SK-N-MC (cell line): Measurements from ENCODE around the gene HDAC1.

ENCODE experiments used
- EZH2 ChIP-seq: fragments of 200-600 bp; sonication (generic); IDR thresholded peaks from one replicate; pipeline ENCODE4 v1.6.1; 2017; ENCODE audit warnings: antibody characterized with exemption
- POLR2AphosphoS5 ChIP-seq: IDR thresholded peaks from 2 replicates; pipeline ENCODE4 v1.6.1; 2012; ENCODE audit warnings: mild to moderate bottlenecking, low read depth, low read length, borderline replicate concordance

- TF ChIP-seq EZH2 (no peak), POLR2AphosphoS5 (no peak)
Observed at GRCh38 chr1:32361308-32361673, 69.4 kb downstream of the HDAC1 start.
